A549 (cell line): ENCODE results near the gene RASSF4. TPM values are rescaled to one million over a fixed set of nuclear protein-coding genes. Genes with fewer than 3 reads are reported as not detected.

Source experiments
- ATAC-seq, 2 experiments: fragments of 200-7000 bp in 1 of 2; fragments of >200 bp in 1 of 2; cut with Nextera tagmentation in 1 of 2; cut with Tn5 transposase in 1 of 2; 3 replicates each; pipeline versions ENCODE4 v1.8.0 to v1.9.1; 2018 to 2020; ENCODE audit warnings: mild to moderate bottlenecking in 1 of 2, moderate library complexity in 1 of 2
- CTCF ChIA-PET: fragments of 300-600 bp; sonication (Branson Sonifier 250); formaldehyde crosslinking; extraction: SDS; loops from one replicate; lab custom pipeline; 2021; ENCODE audit warnings: antibody characterized with exemption, inconsistent platforms; lab: Yijun Ruan, JAX
- POLR2A ChIA-PET: fragments of 350-600 bp; formaldehyde crosslinking; extraction: SDS; loops from one replicate; lab custom pipeline; 2021; ENCODE audit warnings: antibody characterized with exemption, inconsistent platforms; lab: Yijun Ruan, JAX
- DNase-seq, 2 experiments: peaks; one replicate each; pipeline versions ENCODE4 v3.0.0 to v3.0.0-alpha.2; 2011 to 2016; ENCODE audit warnings: low read depth in 1 of 2, low spot score in 1 of 2
- FAIRE-seq: peaks from 2 replicates; lab custom pipeline; 2011; peaks lifted over from hg19 to GRCh38; lab: Jason Lieb, UNC
- H3K27ac ChIP-seq, 2 experiments: fragments of >200 bp; sonication (Bioruptor Twin); formaldehyde crosslinking; 3 replicates each; pipeline ENCODE4 v1.5.1; 2016 to 2017
- H3K4me1 ChIP-seq: fragments of >200 bp; sonication (Bioruptor Twin); formaldehyde crosslinking; 3 replicates; pipeline ENCODE4 v1.6.1; 2016
- H3K4me2 ChIP-seq: fragments of >200 bp; sonication (Bioruptor Twin); formaldehyde crosslinking; 3 replicates; pipeline ENCODE4 v1.6.1; 2016
- H3K4me3 ChIP-seq: fragments of >200 bp; sonication (Bioruptor Twin); formaldehyde crosslinking; 3 replicates; pipeline ENCODE4 v1.5.1; 2016
- H3K9me3 ChIP-seq: fragments of >200 bp; sonication (Bioruptor Twin); formaldehyde crosslinking; 3 replicates; pipeline ENCODE4 v1.6.1; 2016
- CBX8 ChIP-seq: fragments of 200-600 bp; sonication (generic); IDR thresholded peaks from 2 replicates; pipeline ENCODE4 v1.6.1; 2016
- E2F6 ChIP-seq: IDR thresholded peaks from 2 replicates; pipeline ENCODE4 v1.6.1; 2012; ENCODE audit warnings: low read depth, borderline replicate concordance
- HES2 ChIP-seq: fragments of >200 bp; sonication (Bioruptor Twin); formaldehyde crosslinking; IDR thresholded peaks from 2 replicates; pipeline ENCODE4 v1.6.1; 2016
- HMGXB4 ChIP-seq: fragments of 250-450 bp; sonication (Bioruptor Pico); IDR thresholded peaks from 2 replicates; pipeline ENCODE4 v1.5.0; 2021; ENCODE audit warnings: mild to moderate bottlenecking, moderate library complexity, borderline replicate concordance
- PBX3 ChIP-seq: IDR thresholded peaks from 2 replicates; pipeline ENCODE4 v1.6.1; 2012
- POLR2AphosphoS2 ChIP-seq: conservative IDR thresholded peaks from 2 replicates; pipeline ENCODE4 v1.6.1; 2012; ENCODE audit warnings: low read length, improper control_type of control experiment, inconsistent platforms
- RAD21 ChIP-seq, 2 experiments: fragments of >200 bp in 1 of 2; sonication (Bioruptor Twin) in 1 of 2; formaldehyde crosslinking in 1 of 2; IDR thresholded peaks in 1 of 2; conservative IDR thresholded peaks in 1 of 2; 2 replicates in 1 of 2; 3 replicates in 1 of 2; pipeline ENCODE4 v1.6.1; 2012 to 2018; ENCODE audit warnings: inconsistent platforms in 1 of 2
- REST ChIP-seq: fragments of 200-600 bp; sonication (generic); IDR thresholded peaks from 2 replicates; pipeline ENCODE4 v1.6.1; 2016; ENCODE audit warnings: antibody characterized with exemption, mild to moderate bottlenecking, moderate library complexity
- RNF2 ChIP-seq: fragments of 200-600 bp; sonication (generic); IDR thresholded peaks from 2 replicates; pipeline ENCODE4 v1.6.1; 2016; ENCODE audit warnings: low read depth, mild to moderate bottlenecking, antibody characterized with exemption, moderate library complexity, borderline replicate concordance
- USF2 ChIP-seq: fragments of 450-650 bp; IDR thresholded peaks from 2 replicates; pipeline ENCODE4 v1.6.1; 2014; ENCODE audit warnings: antibody characterized with exemption
- ZNF302 ChIP-seq: fragments of 250-450 bp; sonication (Bioruptor Pico); IDR thresholded peaks from 2 replicates; pipeline ENCODE4 v1.9.0; 2021; ENCODE audit warnings: inconsistent platforms, mild to moderate bottlenecking, moderate library complexity
- WGBS: methylation state at CpG from one replicate; pipeline ENCODE4 v1.1.6; 2017; ENCODE audit errors: missing lambda C conversion rate; 5-methylcytosine and 5-hydroxymethylcytosine counted together
- polyA plus RNA-seq, 4 experiments: library from polyadenylated mRNA; depleted of rRNA in 3 of 4; stranded (reverse); fragments of >200 nt; fragmentation: RNase III in 1 of 4; extraction: RNeasy Plus Mini Kit Qiagen cat#74134 plus additional on column Dnase treatment in 1 of 4; gene quantifications; 2 replicates in 3 of 4; 3 replicates in 1 of 4; pipeline ENCODE4 v1.2.3, GENCODE V29; 2011 to 2017

Gene RASSF4
- polyA plus RNA-seq, 2 of the 4 experiments (the other 2 are of a cell fraction), result 1.9 to 2.2 TPM

GRCh38 chr10:44960088-44960460 lies 472 bp downstream of the RASSF4 start:
- peak overlapping the region; percentile 44 to 73; a peak in 4 of 6 replicates for H3K27ac ChIP-seq
- FAIRE-seq, result no peak
- H3K4me1 ChIP-seq, result peaks cover 12% of the 10 kb centered on the region; the same call in 2 of the 3 replicates
- peak overlapping the region; percentile 92 for H3K4me2 ChIP-seq
- no peak for ATAC-seq
- peak overlapping the region; percentile 53 for H3K4me3 ChIP-seq
- 83% methylated on average over 8 of the region's 8 CpGs for WGBS
- no peak for DNase-seq
- TF ChIP-seq RNF2 (no peak), ZNF302 (CRISPR knock-in tag) (no peak), REST (no peak), E2F6 (no peak), HMGXB4 (CRISPR knock-in tag) (no peak)
- POLR2A ChIA-PET, result interaction anchor here (1.0 to 2.8 kb wide), 4 partner anchors 10 to 19 kb away, joined by 5 to 13 read pairs (median 8); partner anchors contain the start of gene DEPP1
- no peaks in the 10 kb centered on the region for H3K9me3 ChIP-seq
- CTCF ChIA-PET, result interaction anchor here (4.7 kb wide), 1 partner anchor 27 kb away, joined by 22 read pairs; no protein-coding TSS in a partner anchor

GRCh38 chr10:44960482-44961229 lies 1.1 kb downstream of the RASSF4 start:
- TF ChIP-seq RAD21 (conservative IDR thresholded peaks at IDR 0.05 in 1 of 2, IDR thresholded peaks at IDR 0.05 in 1 of 2), result no peak
- TF ChIP-seq POLR2AphosphoS2, result no peak
- TF ChIP-seq PBX3, result no peak
- no peak for TF ChIP-seq HES2
- TF ChIP-seq USF2, result no peak
- TF ChIP-seq CBX8, result no peak
- no peak overlapping the region for H3K4me3 ChIP-seq
- 91% methylated on average over 7 of the region's 7 CpGs for WGBS
- ATAC-seq (no peak), FAIRE-seq (no peak), DNase-seq (no peak)
- H3K9me3 ChIP-seq, result no peaks in the 10 kb centered on the region
- H3K4me2 ChIP-seq, result peak overlapping the region; percentile 92
- peaks cover 12% of the 10 kb centered on the region; the same call in 2 of the 3 replicates for H3K4me1 ChIP-seq
- ChIA-PET CTCF (interaction anchor here (0.8 to 4.7 kb wide), 3 partner anchors 10 to 35 kb away, joined by 3 to 22 read pairs (median 3); no protein-coding TSS in a partner anchor), POLR2A (no interaction called here)
- H3K27ac ChIP-seq, result no peak overlapping the region
